Calu3 (cell line): Measurements from ENCODE around the gene CPPED1. TPM values are rescaled to one million over a fixed set of nuclear protein-coding genes. Genes with fewer than 3 reads are reported as not detected.

Experiments
- BruUV-seq: library from RNA; stranded (reverse); fragments of 400-500 nt; replicated peaks from 2 replicates; lab custom pipeline; 2021; lab: Mats Ljungman, UMichigan
- CTCF ChIA-PET: fragments of 300-600 bp; sonication (Branson Sonifier 250); formaldehyde crosslinking; loops from one replicate; lab custom pipeline; 2022; ENCODE audit warnings: antibody characterized with exemption; lab: Charles Lee
- DNase-seq: peaks from one replicate; pipeline ENCODE4 v3.0.0; 2022
- H3K27ac Mint-ChIP-seq: one replicate; pipeline ENCODE4 v1.8.0; 2022; ENCODE audit warnings: mixed read lengths; ENCODE audit not compliant: unreplicated experiment
- H3K27me3 Mint-ChIP-seq: one replicate; pipeline ENCODE4 v1.8.0; 2022; ENCODE audit warnings: mixed read lengths; ENCODE audit not compliant: unreplicated experiment
- H3K36me3 Mint-ChIP-seq: one replicate; pipeline ENCODE4 v1.8.0; 2022; ENCODE audit warnings: mild to moderate bottlenecking, moderate library complexity, mixed read lengths; ENCODE audit not compliant: insufficient read depth, unreplicated experiment
- H3K4me1 Mint-ChIP-seq: one replicate; pipeline ENCODE4 v1.8.0; 2022; ENCODE audit warnings: mild to moderate bottlenecking, low read depth, mixed read lengths; ENCODE audit not compliant: unreplicated experiment
- H3K4me3 Mint-ChIP-seq: one replicate; pipeline ENCODE4 v1.8.0; 2022; ENCODE audit warnings: mild to moderate bottlenecking, low read depth, moderate library complexity, mixed read lengths; ENCODE audit not compliant: unreplicated experiment
- H3K9me3 Mint-ChIP-seq: one replicate; pipeline ENCODE4 v1.8.0; 2022; ENCODE audit warnings: low read depth, mixed read lengths; ENCODE audit not compliant: unreplicated experiment
- CTCF ChIP-seq: fragments of 200-600 bp; IDR thresholded peaks from one replicate; pipeline ENCODE4 v1.8.0; 2022; ENCODE audit warnings: antibody characterized with exemption; ENCODE audit not compliant: unreplicated experiment
- intact Hi-C: fragments of 100-400 bp; cut with micrococcal nuclease; formaldehyde crosslinking; loops from one replicate; pipeline ENCODE4 v1.10.0; 2022; ENCODE audit not compliant: unreplicated experiment
- total RNA-seq: library from RNA; stranded (reverse); gene quantifications from 2 replicates; pipeline ENCODE4 v1.2.3, GENCODE V29; 2022

The CPPED1 gene
- total RNA-seq, 1 experiment from 2014 or later = not detected

- peak; percentile 42 for DNase-seq
- intact Hi-C loops = no loop called here
- H3K36me3 Mint-ChIP-seq = peaks cover 4% of the 10 kb centered on the region
- TF ChIP-seq CTCF = no peak
- no peak overlapping the region for H3K4me3 Mint-ChIP-seq
- H3K9me3 Mint-ChIP-seq = peaks cover 3% of the 10 kb centered on the region
- peaks cover 16% of the 10 kb centered on the region for H3K27me3 Mint-ChIP-seq
- H3K27ac Mint-ChIP-seq = peak overlapping the region; percentile 13
- CTCF ChIA-PET = interaction anchor here (0.6 kb wide), 2 partner anchors 16 to 513 kb away, joined by 5 to 8 read pairs; no protein-coding TSS in a partner anchor
- peaks cover 36% of the 10 kb centered on the region for H3K4me1 Mint-ChIP-seq
- BruUV-seq = no TSS peak
These were observed 157.0 kb downstream of the CPPED1 start for GRCh38 chr16:12646490-12647274.

- no TSS peak for BruUV-seq
- intact Hi-C loops = no loop called here
- CTCF ChIA-PET = no interaction called here
These were observed 157.6 kb downstream of the CPPED1 start for GRCh38 chr16:12646098-12646489.

GRCh38 chr16:12643034-12643455 lies 160.6 kb downstream of the CPPED1 start:
- CTCF ChIA-PET = no interaction called here
- no TSS peak for BruUV-seq
- no peak for TF ChIP-seq CTCF
- Mint-ChIP-seq H3K4me1 (peaks cover 22% of the 10 kb centered on the region), H3K27ac (no peak overlapping the region), H3K9me3 (no peaks in the 10 kb centered on the region), H3K27me3 (no peaks in the 10 kb centered on the region), H3K4me3 (no peak overlapping the region), H3K36me3 (no peaks in the 10 kb centered on the region)
- intact Hi-C loops = no loop called here
- DNase-seq = no peak

More at GRCh38 chr16:12646098-12646489, 157.6 kb downstream of the CPPED1 start:
- peaks cover 4% of the 10 kb centered on the region for H3K36me3 Mint-ChIP-seq
- H3K27me3 Mint-ChIP-seq = peaks cover 10% of the 10 kb centered on the region
- H3K9me3 Mint-ChIP-seq = peaks cover 3% of the 10 kb centered on the region
- no peak overlapping the region for H3K4me3 Mint-ChIP-seq
- no peak for DNase-seq
- H3K27ac Mint-ChIP-seq = peak overlapping the region; percentile 13
- peaks cover 36% of the 10 kb centered on the region for H3K4me1 Mint-ChIP-seq
- TF ChIP-seq CTCF = no peak

GRCh38 chr16:12639044-12639443 lies 164.6 kb downstream of the CPPED1 start:
- Mint-ChIP-seq H3K4me1 (no peaks in the 10 kb centered on the region), H3K27me3 (no peaks in the 10 kb centered on the region), H3K9me3 (no peaks in the 10 kb centered on the region), H3K27ac (no peak overlapping the region), H3K36me3 (no peaks in the 10 kb centered on the region), H3K4me3 (no peak overlapping the region)
- DNase-seq = no peak
- CTCF ChIA-PET = interaction anchor here (0.6 kb wide), 1 partner anchor 557 kb away, joined by 4 read pairs; no protein-coding TSS in a partner anchor
- intact Hi-C loops = no loop called here
- TF ChIP-seq CTCF = no peak
- BruUV-seq = no TSS peak
